Neural cell (in vitro differentiated cells): ENCODE measurements around the gene MAST4.

Source experiments
- CTCF ChIP-seq: fragments of 450-650 bp; IDR thresholded peaks from 2 replicates; pipeline ENCODE4 v1.5.1; 2014; ENCODE audit warnings: antibody characterized with exemption, mild to moderate bottlenecking, moderate library complexity; ENCODE audit not compliant: poor library complexity, severe bottlenecking
- EP300 ChIP-seq: fragments of 450-650 bp; conservative IDR thresholded peaks from 2 replicates; pipeline ENCODE4 v1.6.1; 2014; ENCODE audit warnings: antibody characterized with exemption, mild to moderate bottlenecking, moderate library complexity; ENCODE audit not compliant: poor library complexity, severe bottlenecking
- EZH2 ChIP-seq: fragments of 200-600, 300-800 bp; shearing (Covaris generic), sonication (generic); IDR thresholded peaks from 2 replicates; pipeline ENCODE4 v1.6.1; 2014; ENCODE audit warnings: antibody characterized with exemption, low read length, borderline replicate concordance, mild to moderate bottlenecking; ENCODE audit not compliant: insufficient read depth, poor library complexity, severe bottlenecking
- MXI1 ChIP-seq: fragments of 450-650 bp; conservative IDR thresholded peaks from 2 replicates; pipeline ENCODE4 v1.6.1; 2014; ENCODE audit warnings: antibody characterized with exemption, mild to moderate bottlenecking; ENCODE audit not compliant: poor library complexity, severe bottlenecking
- POLR2AphosphoS5 ChIP-seq: IDR thresholded peaks from 2 replicates; pipeline ENCODE4 v1.6.1; 2012
- RAD21 ChIP-seq: fragments of 450-650 bp; conservative IDR thresholded peaks from 2 replicates; pipeline ENCODE4 v1.6.1; 2014; ENCODE audit warnings: antibody characterized with exemption, mild to moderate bottlenecking, moderate library complexity
- REST ChIP-seq: IDR thresholded peaks from 2 replicates; pipeline ENCODE4 v1.6.1; 2012; ENCODE audit warnings: borderline replicate concordance
- TAF1 ChIP-seq: IDR thresholded peaks from 2 replicates; pipeline ENCODE4 v1.6.1; 2012; ENCODE audit warnings: low read depth

GRCh38 chr5:66720780-66721179 lies 124.6 kb downstream of the MAST4 start:
- TF ChIP-seq CTCF (no peak), EP300 (no peak), POLR2AphosphoS5 (no peak), EZH2 (no peak), MXI1 (no peak), REST (no peak), TAF1 (no peak), RAD21 (no peak)
